HL-60/S4 (cell line): Measurements from ENCODE around the gene PROM2.
"Not testable (repeated sequence)": the region's sequence is repeated elsewhere in the genome, so short reads cannot be mapped to it uniquely, and the experiment has no call there.

Source experiments
- in situ Hi-C: fragments of 300-500 bp; cut with MboI; formaldehyde crosslinking; loops from 2 replicates; pipeline ENCODE4 v1.14.3; 2022; ENCODE audit warnings: low sequenced_read_pairs

PROM2 gene

GRCh38 chr2:95268211-95269035 is 5.8 kb upstream of the PROM2 start:
- in situ Hi-C loops = no loop called here

- in situ Hi-C loops = no loop called here
Observed at GRCh38 chr2:95269036-95269680, 5.1 kb upstream of the PROM2 start.

- in situ Hi-C loops = not testable (repeated sequence)
Observed at GRCh38 chr2:95269745-95270144, 4.5 kb upstream of the PROM2 start.

- in situ Hi-C loops = no loop called here
Observed at GRCh38 chr2:95270541-95271081, 3.6 kb upstream of the PROM2 start.

- in situ Hi-C loops = no loop called here
Observed at GRCh38 chr2:95271381-95271971, 2.8 kb upstream of the PROM2 start.

GRCh38 chr2:95272299-95272751 is 1.9 kb upstream of the PROM2 start:
- in situ Hi-C loops = no loop called here

- in situ Hi-C loops = no loop called here
Observed at GRCh38 chr2:95272781-95273180, 1.5 kb upstream of the PROM2 start.

GRCh38 chr2:95273566-95274290 is 521 bp upstream of the PROM2 start:
- in situ Hi-C loops = no loop called here

GRCh38 chr2:95275151-95275515 is 884 bp downstream of the PROM2 start:
- in situ Hi-C loops = no loop called here

GRCh38 chr2:95275601-95276243 is 1.5 kb downstream of the PROM2 start:
- in situ Hi-C loops = no loop called here

- in situ Hi-C loops = no loop called here
Observed at GRCh38 chr2:95276244-95276887, 2.1 kb downstream of the PROM2 start.

- in situ Hi-C loops = no loop called here
Observed at GRCh38 chr2:95276888-95277245, 2.6 kb downstream of the PROM2 start.

GRCh38 chr2:95277246-95277906 is 3.1 kb downstream of the PROM2 start:
- in situ Hi-C loops = no loop called here

- in situ Hi-C loops = no loop called here
Observed at GRCh38 chr2:95278051-95278471, 3.8 kb downstream of the PROM2 start.

GRCh38 chr2:95278637-95279225 is 4.5 kb downstream of the PROM2 start:
- in situ Hi-C loops = no loop called here

GRCh38 chr2:95279435-95280035 is 5.3 kb downstream of the PROM2 start:
- in situ Hi-C loops = no loop called here

- in situ Hi-C loops = no loop called here
Observed at GRCh38 chr2:95281071-95281470, 6.8 kb downstream of the PROM2 start.

GRCh38 chr2:95281786-95282185 is 7.5 kb downstream of the PROM2 start:
- in situ Hi-C loops = no loop called here

GRCh38 chr2:95282458-95282857 is 8.2 kb downstream of the PROM2 start:
- in situ Hi-C loops = no loop called here
